Stimulated activated CD8-positive, alpha-beta memory T cell treated with anti-CD3 and anti-CD28 coated beads, Interleukin-15, amount 100 ng/mL, for 1 hour (primary cell): ENCODE data around the gene CEP57.

Source experiments
- DNase-seq: peaks from one replicate; pipeline ENCODE4 v3.0.0-alpha.2; 2020; ENCODE audit warnings: low read depth

CEP57 gene

DNA sequence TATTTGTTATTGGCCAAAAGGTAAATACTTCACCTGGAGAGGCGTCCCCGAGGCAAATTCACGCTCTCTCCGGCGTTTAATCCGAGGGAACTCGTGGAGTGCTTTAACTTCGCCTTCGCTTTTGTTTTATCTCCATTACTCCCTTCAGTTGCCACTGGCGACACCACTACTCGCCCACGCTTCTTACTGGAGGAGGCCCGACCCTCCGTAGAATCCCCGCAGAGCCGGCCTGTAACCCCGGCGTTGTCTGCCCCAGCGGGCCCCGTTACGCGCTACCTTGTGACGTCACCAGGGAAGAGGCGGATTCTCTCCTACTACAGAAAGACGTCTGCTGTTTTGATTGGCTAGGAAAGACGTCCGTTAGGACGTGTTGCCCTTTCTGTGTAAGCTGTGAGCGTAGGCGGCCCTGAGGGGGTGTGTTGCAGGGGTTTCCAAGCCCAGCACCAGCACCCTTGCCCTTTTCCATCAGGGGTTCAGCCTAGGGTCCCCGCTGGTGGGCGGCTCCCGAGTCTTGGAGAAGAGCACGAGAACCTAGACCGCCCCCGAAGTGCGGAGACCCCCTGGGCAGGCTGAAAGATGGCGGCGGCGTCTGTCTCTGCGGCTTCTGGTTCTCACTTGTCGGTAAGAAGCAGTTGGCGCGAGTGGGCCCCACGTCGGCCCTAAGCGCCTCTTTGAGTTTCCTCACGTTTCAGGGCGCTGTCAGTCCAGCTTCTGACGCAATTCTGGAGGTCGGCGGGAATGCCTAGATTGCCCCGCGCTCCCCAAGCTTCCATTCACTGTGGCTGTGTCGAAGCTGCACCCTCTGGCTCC lies at the start of gene CEP57:
TSS of gene CEP57 (plus strand) at position 376 of the 810 bp plus-strand sequence. CDS start at position 577, 201 bp downstream.
- DNase-seq, result peak; percentile 89

DNA sequence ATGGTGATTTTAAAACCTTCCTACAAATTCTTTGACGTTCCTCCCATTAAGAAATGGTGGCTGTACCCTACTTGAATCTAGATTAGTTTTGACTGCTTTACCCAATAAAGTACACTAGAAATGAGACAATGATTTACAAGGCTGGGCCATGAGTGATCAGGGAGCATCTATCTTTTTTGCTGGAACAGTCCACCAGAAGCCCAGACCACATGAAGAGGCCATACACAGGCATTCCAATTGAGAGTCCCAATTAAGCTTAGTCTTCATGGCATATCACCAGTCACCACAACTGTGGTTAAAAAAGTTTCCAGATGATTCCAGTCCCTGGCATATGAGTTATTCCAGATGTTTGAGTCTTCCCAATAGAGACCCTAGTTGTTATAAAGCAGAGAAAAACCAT lies 40.2 kb upstream of the CEP57 start:
- DNase-seq, result no peak

DNA sequence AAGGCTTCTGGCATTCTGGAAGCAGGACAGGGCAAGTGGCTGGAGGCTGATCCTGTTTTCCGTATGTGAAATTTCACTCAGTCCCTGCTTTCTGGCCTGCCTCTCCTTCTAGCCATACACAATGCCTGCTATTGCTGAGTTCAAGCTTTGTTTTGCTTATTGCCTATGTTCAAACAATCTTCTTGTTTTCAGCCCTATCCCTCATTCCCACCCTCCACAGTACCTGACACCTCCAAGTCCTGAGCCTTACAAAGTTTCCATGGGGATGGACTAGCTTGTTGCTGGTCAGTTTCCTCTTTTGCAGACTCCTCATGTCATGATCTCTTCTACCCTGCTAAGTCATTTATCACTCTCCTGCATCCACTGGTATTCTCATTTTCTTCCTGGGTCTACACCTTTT lies 38.8 kb upstream of the CEP57 start:
- DNase-seq, result no peak

DNA sequence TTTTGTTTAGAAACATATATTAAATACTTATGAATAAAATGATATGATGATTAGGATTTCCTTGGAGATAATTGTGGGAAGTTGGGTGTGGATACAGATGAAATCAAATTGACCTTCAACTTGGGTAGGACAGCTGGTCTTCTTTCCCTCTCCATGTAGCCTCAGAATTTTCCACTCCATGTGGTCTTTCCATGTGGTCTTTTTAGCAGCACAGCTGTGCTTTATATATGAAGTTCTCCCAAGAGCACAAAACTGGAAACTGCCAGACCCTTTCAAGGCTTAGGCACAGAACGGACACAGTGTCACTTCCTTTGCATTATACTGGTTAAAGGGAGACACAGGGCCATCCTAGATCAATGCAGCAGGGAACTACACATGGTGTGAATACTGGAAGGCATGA lies 29.4 kb upstream of the CEP57 start:
- no peak for DNase-seq

DNA sequence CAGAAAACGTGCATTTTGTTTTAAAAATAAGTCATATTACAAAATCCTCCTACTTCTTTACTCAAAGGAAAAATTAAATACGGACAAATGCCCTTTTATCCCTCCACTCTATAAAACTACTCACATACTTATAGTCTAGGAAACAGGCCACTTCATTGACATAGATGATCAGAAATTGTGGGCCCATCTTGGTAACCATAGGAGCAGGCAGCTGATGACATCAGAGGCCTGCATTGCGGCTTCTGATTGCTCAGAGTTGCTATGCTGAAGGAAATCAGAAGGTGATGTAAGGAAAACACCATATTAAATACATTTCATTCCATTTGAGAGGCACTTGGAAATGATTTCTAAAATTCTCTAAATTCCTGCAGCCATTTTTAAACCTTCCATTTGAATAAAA lies 27.8 kb upstream of the CEP57 start:
- DNase-seq, result no peak

DNA sequence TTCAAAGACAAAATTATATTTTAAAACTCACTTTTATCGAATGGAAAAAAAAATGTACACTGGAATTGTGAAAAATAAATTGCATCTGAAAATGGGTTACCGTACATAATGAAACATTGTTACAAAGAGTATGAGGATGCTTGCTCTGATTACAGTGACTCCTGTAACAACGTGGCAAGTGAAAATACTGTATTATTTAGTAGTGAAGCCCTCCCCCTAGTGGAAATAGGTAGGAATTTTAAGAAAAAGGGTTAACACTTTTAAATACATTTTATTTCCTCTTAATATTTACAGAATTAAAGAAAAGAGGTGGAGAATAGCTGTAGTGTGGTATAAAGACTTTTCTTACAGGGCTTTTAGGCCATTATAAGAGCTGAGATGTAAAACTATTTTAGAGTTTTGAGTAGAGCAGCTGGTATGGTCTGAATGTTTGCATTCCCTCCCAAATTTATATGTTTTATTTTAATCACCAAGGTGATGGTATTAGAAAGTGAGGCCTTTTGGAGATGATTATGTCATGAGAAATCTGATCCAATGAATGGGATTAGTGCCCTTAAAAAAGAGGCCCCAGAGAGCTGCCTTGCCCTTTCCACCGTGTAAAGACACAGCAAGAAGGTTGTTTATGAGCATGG lies 25.9 kb upstream of the CEP57 start:
- DNase-seq, result no peak

DNA sequence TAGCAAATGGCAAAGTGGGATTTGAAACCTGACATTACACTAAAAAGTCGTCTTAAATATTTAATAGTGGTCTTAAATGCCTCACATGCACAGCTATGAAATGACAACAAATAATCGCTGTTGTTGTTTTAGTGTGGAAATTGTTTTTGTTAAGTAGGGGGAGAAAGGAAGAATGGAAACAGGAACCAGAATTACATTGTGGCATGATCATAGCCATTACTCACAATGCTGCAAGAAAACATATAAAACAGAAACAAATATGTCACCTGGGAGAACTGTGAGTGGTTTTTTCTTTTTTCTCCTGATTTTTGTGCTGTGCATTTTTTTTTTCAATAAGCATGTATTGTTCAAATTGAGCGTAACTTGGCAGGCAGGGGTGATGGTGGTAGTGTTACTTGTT lies 23.6 kb upstream of the CEP57 start:
- no peak for DNase-seq

DNA sequence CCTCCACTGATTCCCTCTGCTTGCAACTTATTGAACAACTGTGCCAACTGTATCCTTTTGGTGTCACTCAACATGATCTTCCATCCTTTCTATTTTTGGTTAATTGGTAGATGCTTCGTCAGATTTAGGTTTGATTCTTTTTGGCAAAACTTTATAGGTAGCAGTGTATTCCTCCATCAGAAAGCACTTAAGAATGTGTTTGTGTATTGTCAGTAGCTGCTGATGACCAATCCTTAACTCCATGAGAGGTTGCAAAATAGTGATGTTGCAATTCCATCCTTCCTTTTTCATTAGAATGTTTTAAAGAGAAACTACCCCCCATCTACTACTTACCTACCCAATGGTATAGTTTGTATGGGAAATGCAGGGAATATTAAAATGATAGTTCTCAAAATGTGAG lies 22.8 kb upstream of the CEP57 start:
- DNase-seq, result no peak

DNA sequence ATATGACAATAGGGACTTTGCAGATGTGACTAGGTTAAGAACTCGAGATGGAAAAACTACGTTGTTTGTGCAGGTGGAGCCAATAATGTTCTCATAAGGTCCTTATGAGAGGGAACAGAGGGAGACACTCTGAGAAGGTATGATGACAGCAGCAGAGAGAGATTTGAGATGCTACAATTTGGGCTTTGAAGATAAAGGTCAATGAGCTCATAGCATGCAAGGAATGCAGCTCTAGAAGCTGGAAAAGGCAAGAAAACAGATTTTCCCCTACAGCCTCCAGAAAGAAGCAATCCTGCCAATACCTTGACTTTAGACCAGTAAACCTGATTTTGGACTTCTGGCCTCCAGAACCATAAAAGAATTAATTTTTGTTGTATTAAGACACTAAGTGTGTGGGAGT lies 21.8 kb upstream of the CEP57 start:
- no peak for DNase-seq

DNA sequence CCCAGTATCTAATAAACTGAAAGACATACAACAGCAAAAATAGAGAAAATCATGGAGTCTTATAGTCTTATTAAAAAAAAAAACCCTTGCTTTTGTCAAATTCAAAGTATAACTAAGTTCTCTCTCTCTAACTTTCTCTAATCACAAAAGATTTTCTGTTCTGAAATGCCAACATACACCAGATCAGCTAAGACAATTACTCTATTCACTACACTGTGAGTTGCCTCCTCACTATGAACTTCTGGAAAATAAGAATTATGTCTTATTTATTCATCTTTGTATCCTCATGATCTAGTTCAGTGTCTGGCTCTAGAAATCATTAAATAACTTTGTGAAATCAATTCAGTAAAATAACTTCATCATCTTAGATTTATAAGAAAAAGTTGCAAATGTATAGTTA lies 13.4 kb upstream of the CEP57 start:
- no peak for DNase-seq

DNA sequence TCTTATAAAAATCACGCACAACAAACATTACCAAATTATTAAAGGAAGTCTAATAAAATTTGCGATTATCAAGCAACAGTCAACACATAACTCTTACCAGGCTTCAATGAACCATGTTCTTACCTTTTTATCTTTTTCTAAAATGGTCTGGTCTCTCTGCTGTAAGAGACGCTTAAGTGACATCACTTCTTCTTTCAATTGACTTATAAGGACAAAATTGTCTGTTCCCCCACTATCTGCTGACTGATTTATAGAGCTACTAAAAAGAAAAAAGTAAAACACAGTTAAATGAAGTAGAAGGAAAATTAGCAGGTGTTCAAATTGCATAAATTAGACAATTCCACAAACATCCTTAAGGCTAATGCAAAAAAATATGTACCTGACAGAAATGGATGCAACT lies 11.6 kb upstream of the CEP57 start:
- no peak for DNase-seq

DNA sequence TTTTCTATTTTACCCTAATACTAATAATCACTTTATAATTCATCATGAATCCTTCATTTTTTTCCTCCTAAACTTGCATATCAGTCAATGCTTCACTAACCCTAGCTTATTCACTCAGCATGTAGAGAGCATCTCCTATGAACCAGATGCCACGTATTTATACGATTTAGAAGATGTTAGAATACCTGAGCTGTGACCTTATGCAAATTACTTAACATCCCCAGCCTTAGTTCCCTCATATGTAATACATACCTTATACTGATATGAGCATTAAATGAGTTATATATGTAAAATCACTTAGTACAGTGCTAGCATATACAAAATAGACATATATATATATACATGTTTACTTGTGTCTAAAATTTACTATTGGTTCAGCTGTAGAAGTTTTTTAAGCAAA lies 9.8 kb upstream of the CEP57 start:
- DNase-seq, result no peak

DNA sequence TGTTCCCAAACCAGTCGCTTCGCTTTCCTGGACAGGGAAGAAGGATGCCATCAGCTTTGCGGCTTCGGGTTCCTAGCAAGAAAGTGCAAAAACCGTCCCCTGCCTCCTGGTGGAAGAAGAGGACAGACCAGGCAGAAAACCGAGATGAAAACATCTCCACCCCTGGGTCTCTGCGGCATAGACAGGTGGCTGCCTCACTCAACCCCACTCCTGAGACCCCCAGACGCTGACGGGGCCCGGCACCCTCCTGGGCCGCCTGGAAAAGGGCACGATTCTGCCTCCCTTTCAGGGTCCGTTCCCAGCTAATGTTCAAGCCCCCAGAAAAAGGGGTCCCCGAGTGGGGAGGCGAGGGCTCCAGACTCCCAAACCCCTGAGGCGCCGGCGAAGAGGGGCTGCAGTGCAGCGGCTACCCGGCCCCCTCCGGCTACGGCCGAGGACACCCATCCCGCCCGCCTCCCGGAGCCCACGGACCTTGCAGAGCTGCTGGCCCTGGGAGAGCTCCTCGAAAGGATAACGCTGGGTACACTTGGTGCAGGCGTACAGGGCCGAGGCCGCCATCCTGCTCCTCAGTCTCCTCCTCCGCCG lies 1.3 kb upstream of the CEP57 start:
- DNase-seq, result peak; percentile 11

DNA sequence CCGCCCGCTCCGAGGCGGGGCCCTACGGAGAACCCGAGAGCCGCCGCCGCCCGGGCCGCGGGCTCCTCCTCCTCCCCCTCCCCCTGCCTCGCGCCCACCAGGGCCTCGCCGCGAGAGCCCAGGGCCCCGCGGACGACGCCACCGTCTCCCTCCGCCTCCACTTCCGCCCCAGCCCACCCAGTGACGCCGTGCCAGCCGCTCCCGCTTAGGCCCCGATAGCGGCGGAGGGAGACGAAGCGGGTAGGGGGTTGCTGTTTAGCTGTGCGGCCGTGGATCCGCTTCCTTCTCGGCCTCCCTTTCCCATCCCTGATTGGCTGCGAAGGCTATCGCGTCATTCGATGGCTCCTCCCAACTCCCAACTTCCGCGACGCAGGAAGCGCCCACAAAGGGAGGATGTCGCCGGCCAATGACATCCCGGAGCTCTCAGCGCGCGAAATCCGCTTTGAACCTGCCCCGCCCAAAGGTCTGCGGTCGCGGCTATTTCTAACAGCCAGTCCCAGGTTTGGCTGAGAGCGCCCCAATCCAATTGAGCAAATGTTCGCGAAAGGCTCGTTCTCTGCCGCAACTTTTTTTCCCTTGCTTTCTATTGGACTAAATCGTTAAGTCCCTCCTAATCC lies 684 bp upstream of the CEP57 start, which contains the start of gene FAM76B:
TSS of gene FAM76B (minus strand) at position 277 of the 617 bp plus-strand sequence. CDS start 304 bp downstream, outside the sequence.
- DNase-seq, result peak; percentile 88

DNA sequence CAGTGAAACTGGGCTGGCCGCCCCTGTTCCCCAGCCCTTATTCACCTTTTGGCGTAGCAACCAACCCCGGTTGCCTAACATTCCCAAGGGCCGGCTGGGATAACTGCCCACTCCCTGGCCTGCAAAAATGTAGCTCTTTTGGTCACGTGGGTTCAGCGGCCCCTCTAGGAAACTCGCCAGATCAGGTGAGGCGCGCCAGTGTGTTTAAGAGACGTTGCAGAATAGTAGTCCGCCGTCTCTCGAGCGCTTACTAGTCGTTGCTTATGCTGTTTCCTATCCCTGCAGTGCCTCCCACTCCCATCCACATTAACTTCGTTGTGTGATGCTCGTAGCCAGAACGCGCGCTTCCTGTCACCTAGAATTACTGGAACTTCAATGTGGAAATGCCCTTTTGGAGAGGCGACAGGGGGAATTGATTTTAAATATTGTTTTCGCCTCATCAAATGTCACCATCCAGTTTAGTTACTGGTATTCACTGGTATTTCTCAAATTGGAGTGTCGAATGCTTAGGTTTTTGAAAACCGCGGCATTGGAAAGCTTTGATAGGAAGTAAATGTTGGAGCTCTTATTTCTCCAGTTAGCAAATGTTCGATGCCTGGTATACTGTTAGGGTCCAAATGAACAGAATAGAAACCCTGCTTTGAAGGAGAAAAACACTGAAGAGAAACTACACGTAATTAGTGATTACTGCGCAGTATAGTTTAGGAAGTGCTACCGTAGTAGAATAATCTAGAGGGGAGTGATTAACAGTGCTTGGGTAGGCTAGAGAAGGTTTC lies 823 bp downstream of the CEP57 start:
- DNase-seq, result peak; percentile 29

DNA sequence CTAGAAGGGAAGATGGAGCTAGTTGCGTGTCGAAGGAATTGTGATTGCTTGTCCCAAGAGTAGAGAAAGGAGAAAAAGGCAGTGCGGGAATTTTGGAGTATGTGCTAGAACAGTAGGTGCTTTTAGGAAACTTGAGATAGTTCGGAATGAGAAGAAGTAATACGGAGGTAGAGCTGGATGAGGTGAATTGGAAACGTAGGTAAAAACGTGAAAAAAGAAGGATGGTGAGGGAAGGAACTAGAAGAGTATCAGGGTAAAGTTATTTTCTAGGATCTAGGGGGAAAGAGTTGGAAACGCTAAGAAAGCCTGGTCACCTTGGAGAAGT lies 1.4 kb downstream of the CEP57 start:
- DNase-seq, result no peak

DNA sequence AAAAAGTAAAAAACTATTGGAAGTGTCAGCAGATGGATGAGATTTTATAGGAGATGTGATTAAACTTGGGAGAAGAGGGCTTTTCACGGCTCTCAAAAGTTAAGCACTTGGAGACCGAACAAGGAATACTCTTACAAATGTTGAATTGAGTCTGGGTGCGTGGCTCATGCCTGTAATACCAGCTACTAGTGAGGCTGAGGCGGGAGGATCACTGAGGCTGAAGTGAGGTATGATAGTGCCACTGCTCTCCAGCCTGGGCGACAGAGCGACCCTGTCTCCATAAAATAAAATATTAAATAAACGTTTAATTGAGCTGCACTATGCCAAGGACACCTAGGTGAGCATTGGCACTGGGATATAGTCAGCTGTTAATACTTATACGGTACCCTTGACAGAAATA lies 1.9 kb downstream of the CEP57 start:
- DNase-seq, result no peak

DNA sequence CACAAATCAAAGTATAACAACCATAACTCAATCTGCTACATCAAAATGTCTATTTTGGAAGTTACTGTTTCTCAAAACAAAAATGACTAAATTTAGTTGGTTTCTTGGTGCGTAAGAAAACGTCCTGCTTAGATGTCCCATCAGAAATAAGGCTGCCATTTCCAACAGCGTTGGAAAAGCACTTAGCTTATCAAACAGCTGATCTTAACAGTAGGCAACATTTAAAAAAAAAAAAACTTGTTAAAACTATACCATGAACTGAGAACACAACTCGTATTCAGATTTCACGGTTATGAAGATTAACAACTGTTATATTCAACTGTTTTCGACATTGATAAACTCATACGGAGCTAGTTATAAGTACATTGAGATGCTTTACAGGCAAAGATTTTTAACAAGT lies 2.4 kb downstream of the CEP57 start:
- DNase-seq, result no peak

DNA sequence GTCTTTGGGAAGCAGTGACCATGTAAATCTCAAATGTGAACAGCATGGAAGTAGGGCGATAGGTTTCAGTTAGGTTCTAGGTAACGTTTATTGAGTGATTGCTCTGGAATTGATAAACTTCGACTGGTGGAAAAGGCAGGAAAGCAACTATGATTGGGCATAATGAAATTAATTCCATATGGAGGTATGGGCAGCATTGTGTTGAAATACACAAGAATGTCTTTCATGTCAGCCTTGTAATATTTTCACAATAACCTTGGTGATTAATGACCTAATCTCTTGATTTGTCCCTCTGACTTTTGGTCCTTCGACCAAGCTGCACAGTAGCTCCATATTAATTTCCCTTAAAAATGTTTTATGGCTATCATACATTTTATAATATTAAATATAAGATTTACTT lies 2.8 kb downstream of the CEP57 start:
- no peak for DNase-seq

DNA sequence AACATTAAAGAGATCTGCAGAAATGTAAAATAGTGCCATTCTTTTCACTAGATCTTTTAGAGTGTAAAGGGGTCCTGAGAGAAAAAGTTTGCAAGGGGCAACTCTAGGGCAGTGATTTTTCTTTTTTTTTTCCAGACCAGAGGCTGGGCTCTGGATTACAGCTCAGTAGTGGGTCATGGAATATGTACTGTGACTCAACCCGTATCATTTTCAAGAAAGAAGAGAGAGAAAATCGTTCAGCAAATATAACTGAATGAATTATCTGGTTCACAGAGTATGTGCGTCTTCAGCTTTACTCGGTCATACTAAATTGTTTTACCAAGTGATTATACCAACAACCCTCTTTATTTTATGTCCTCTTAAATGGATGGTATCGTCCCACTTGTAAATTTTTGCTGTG lies 3.8 kb downstream of the CEP57 start:
- no peak for DNase-seq

DNA sequence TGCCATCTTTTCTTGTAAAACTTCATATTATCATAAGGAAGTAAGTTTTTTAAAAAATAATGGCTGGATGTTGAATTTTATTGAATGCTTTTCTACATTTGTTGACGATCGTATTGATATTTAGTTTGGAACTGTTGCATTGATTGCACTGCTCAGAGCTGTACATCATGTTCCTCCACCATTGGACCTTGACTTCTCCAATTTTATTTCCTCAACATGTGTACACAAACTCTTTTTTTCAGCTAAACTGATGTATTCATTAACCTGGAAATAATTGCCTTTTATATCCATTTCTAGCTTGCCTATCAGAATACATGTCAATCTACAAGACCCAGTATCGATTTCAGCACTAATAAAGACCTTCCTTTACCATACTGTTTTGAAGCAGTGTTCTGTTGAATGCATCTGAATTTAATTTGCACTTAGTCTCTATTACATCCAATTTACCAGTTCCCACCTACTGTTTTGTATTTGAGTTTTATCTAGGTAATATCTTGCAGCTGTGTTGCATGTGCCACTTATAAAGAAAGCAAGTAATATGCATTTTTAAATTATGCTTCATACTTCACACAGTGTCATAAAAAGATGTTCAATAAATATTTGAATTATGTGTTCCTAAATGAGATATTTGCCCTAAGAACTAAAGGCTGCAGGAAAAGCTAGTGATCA lies 5.5 kb downstream of the CEP57 start:
- no peak for DNase-seq

DNA sequence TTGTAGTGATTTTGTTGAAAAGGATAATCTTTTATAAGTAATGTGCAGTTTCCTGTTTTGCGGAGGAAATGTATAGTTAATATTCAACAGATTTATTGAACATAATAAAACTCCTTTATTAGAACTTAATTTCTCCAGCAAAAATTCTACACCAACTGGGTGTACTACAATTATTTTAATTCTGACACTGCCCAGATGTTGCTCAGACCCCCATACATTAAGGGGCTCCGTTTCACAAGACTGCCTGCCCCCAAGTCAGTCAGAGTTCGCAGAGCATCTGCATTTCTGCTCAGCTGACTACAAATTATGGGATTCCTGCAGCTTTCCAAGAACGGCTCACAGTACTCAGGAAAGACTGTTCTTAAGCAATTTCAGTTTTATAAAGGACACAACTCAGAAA lies 6.2 kb downstream of the CEP57 start:
- DNase-seq, result no peak
